ENCODE data around the gene MIF.

GRCh38 chr22:23845265-23846080, 48.7 kb upstream of the MIF start:
- no peak for TF ChIP-seq EZH2 (IDR thresholded peaks at IDR 0.05; ENCODE audit: insufficient read depth, poor library complexity, severe bottlenecking)
- no peak for TF ChIP-seq EZH2phosphoT487 (IDR thresholded peaks at IDR 0.05; ENCODE audit: insufficient read depth, low read depth)

Measured in GM23248 (cell line).